ENCODE data around the gene SPOUT1. TPM values are rescaled to one million over a fixed set of nuclear protein-coding genes. Genes with fewer than 3 reads are reported as not detected.
"Not testable (repeated sequence)": the region's sequence is repeated elsewhere in the genome, so short reads cannot be mapped to it uniquely, and the experiment has no call there.

Gene SPOUT1
- polyA plus RNA-seq, 1 experiment: 45.8 TPM

- Histone ChIP-seq H3K4me3 (ENCODE audit: low read depth, low read length) (no peak overlapping the region), H3K36me3 (ENCODE audit: control insufficient read depth, insufficient read depth, low read length) (peaks cover 35% of the 10 kb centered on the region), H3K27me3 (ENCODE audit: control insufficient read depth, insufficient read depth, low read length) (no peaks in the 10 kb centered on the region)
- CTCF ChIA-PET: interaction anchor here (1.2 kb wide), 1 partner anchor 10 kb away, joined by 4 read pairs; the partner anchor contains the start of gene ENDOG
- POLR2A ChIA-PET: no interaction called here
- DNase-seq (ENCODE audit: low read depth): no peak
- no peak for TF ChIP-seq CTCF (IDR thresholded peaks at IDR 0.05; ENCODE audit: insufficient read depth, low read depth, low read length)
Observed at GRCh38 chr9:128807827-128808226, 21.8 kb downstream of the SPOUT1 start.

- CTCF ChIA-PET: no interaction called here
- no peaks in the 10 kb centered on the region for H3K27me3 ChIP-seq (ENCODE audit: control insufficient read depth, insufficient read depth, low read length)
- no peak for TF ChIP-seq CTCF (IDR thresholded peaks at IDR 0.05; ENCODE audit: insufficient read depth, low read depth, low read length)
- H3K4me3 ChIP-seq (ENCODE audit: low read depth, low read length): no peak overlapping the region
- DNase-seq (ENCODE audit: low read depth): no peak
- peaks cover 35% of the 10 kb centered on the region for H3K36me3 ChIP-seq (ENCODE audit: control insufficient read depth, insufficient read depth, low read length)
- POLR2A ChIA-PET: no interaction called here
Observed at GRCh38 chr9:128805661-128806060, 23.9 kb downstream of the SPOUT1 start.

GRCh38 chr9:128802482-128802881 is 27.1 kb downstream of the SPOUT1 start:
- ChIA-PET POLR2A (no interaction called here), CTCF (interaction anchor here (3.0 kb wide), 1 partner anchor 16 kb away, joined by 14 read pairs; the partner anchor contains the start of gene ENDOG)
- Histone ChIP-seq H3K4me3 (ENCODE audit: low read depth, low read length) (no peak overlapping the region), H3K27me3 (ENCODE audit: control insufficient read depth, insufficient read depth, low read length) (no peaks in the 10 kb centered on the region), H3K36me3 (ENCODE audit: control insufficient read depth, insufficient read depth, low read length) (peaks cover 34% of the 10 kb centered on the region)
- no peak for DNase-seq (ENCODE audit: low read depth)
- TF ChIP-seq CTCF (IDR thresholded peaks at IDR 0.05; ENCODE audit: insufficient read depth, low read depth, low read length): no peak

GRCh38 chr9:128800061-128800460 is 29.5 kb downstream of the SPOUT1 start:
- POLR2A ChIA-PET: no interaction called here
- no peak overlapping the region for H3K4me3 ChIP-seq (ENCODE audit: low read depth, low read length)
- DNase-seq (ENCODE audit: low read depth): no peak
- CTCF ChIA-PET: interaction anchor here (1.2 to 1.7 kb wide), 2 partner anchors 18 to 98 kb away, joined by 4 read pairs; partner anchors contain the start of gene PKN3
- peaks cover 23% of the 10 kb centered on the region for H3K36me3 ChIP-seq (ENCODE audit: control insufficient read depth, insufficient read depth, low read length)
- H3K27me3 ChIP-seq (ENCODE audit: control insufficient read depth, insufficient read depth, low read length): no peaks in the 10 kb centered on the region
- TF ChIP-seq CTCF (IDR thresholded peaks at IDR 0.05; ENCODE audit: insufficient read depth, low read depth, low read length): no peak

GRCh38 chr9:128798896-128799295 is 30.7 kb downstream of the SPOUT1 start:
- DNase-seq (ENCODE audit: low read depth): no peak
- Histone ChIP-seq H3K4me3 (ENCODE audit: low read depth, low read length) (no peak overlapping the region), H3K27me3 (ENCODE audit: control insufficient read depth, insufficient read depth, low read length) (no peaks in the 10 kb centered on the region), H3K36me3 (ENCODE audit: control insufficient read depth, insufficient read depth, low read length) (peaks cover 25% of the 10 kb centered on the region)
- CTCF ChIA-PET: interaction anchor here (1.1 to 1.7 kb wide), 2 partner anchors 19 to 97 kb away, joined by 4 read pairs; partner anchors contain the start of genes ENDOG and PKN3
- no peak for TF ChIP-seq CTCF (IDR thresholded peaks at IDR 0.05; ENCODE audit: insufficient read depth, low read depth, low read length)
- POLR2A ChIA-PET: no interaction called here

GRCh38 chr9:128794961-128795360 is 34.6 kb downstream of the SPOUT1 start:
- H3K36me3 ChIP-seq (ENCODE audit: control insufficient read depth, insufficient read depth, low read length): peaks cover 37% of the 10 kb centered on the region
- H3K4me3 ChIP-seq (ENCODE audit: low read depth, low read length); DNase-seq (ENCODE audit: low read depth); CTCF ChIA-PET; H3K27me3 ChIP-seq (ENCODE audit: control insufficient read depth, insufficient read depth, low read length): not testable (repeated sequence)
- POLR2A ChIA-PET: interaction anchor here (0.6 kb wide), 1 partner anchor 160 kb away, joined by 3 read pairs; no protein-coding TSS in a partner anchor

Data from BJ (cell line).